Measurements from ENCODE around the gene AK9. TPM values are rescaled to one million over a fixed set of nuclear protein-coding genes. Genes with fewer than 3 reads are reported as not detected.

Gene AK9
- total and polyA plus RNA-seq, 4 donors = 1.1 to 5.3 (median 3.8) TPM

DNA sequence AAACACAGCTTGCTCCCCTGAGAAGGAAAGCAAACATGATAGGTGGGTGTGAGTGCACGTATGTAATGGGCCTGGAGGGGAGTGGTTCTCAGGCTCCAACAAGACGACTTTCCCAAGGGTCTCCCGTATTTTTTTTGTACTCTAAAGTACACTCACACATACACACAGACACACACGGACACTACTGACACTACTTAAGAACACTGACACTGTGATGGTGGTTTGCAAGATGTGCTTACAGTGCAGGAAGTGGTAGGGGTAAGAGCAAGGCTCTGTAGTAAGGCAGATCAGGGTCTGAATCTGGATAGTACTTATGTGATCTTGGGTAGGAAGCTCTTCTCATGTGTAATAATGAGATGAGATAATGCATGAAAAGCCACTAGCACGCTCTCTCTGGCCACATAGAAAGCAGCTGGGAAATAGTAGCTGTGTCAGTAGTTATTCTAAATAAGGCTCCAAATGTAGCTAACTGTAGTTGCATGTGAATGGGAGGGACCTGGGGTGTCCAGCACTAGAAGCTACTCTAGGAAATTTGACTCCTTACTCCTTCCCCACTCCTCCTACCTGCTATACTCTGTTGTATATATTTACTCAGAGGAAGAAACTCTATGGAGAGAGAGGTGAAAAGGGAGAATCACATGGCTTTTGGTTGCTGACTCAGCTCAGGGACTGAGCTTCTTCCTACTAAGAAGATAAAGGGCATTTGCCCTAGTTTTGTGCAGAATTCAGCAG lies 199.6 kb downstream of the AK9 start:
- H3K4me3 ChIP-seq (ENCODE audit: low read depth in 1 of 3, low read length in 3 of 3) = no peak overlapping the region
- no peak for DNase-seq (ENCODE audit: low spot score)
- H3K4me1 ChIP-seq (ENCODE audit: control insufficient read depth in 4 of 4, insufficient read depth in 4 of 4, low read length in 3 of 4) = peaks cover 0 to 1% (median 0%) of the 10 kb centered on the region in 4 donors
- H3K9ac ChIP-seq (ENCODE audit: low read depth in 1 of 2, low read length in 2 of 2) = no peak overlapping the region
- no peak overlapping the region for H3K27ac ChIP-seq (ENCODE audit: low read depth in 1 of 2, low read length in 2 of 2)
- TF ChIP-seq TAF1 (conservative IDR thresholded peaks at IDR 0.05) (no peak), FOXA2 (IDR thresholded peaks at IDR 0.05) (no peak), RXRA (IDR thresholded peaks at IDR 0.05) (no peak), JUND (IDR thresholded peaks at IDR 0.05) (no peak), SP1 (IDR thresholded peaks at IDR 0.05) (no peak), EGR1 (IDR thresholded peaks at IDR 0.05; ENCODE audit: low read depth in 2 of 2) (no peak)
- TF ChIP-seq, protein P1, sequence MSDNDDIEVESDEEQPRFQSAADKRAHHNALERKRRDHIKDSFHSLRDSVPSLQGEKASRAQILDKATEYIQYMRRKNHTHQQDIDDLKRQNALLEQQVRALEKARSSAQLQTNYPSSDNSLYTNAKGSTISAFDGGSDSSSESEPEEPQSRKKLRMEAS (IDR thresholded peaks at IDR 0.05) = no peak
- TF ChIP-seq, protein P2, sequence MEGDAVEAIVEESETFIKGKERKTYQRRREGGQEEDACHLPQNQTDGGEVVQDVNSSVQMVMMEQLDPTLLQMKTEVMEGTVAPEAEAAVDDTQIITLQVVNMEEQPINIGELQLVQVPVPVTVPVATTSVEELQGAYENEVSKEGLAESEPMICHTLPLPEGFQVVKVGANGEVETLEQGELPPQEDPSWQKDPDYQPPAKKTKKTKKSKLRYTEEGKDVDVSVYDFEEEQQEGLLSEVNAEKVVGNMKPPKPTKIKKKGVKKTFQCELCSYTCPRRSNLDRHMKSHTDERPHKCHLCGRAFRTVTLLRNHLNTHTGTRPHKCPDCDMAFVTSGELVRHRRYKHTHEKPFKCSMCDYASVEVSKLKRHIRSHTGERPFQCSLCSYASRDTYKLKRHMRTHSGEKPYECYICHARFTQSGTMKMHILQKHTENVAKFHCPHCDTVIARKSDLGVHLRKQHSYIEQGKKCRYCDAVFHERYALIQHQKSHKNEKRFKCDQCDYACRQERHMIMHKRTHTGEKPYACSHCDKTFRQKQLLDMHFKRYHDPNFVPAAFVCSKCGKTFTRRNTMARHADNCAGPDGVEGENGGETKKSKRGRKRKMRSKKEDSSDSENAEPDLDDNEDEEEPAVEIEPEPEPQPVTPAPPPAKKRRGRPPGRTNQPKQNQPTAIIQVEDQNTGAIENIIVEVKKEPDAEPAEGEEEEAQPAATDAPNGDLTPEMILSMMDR (IDR thresholded peaks at IDR 0.05; ENCODE audit: low read depth, low read length, missing input control) = no peak
- H3K36me3 ChIP-seq (ENCODE audit: control insufficient read depth in 4 of 4, insufficient read depth in 3 of 4, low read depth in 1 of 4, low read length in 3 of 4) = no peaks in the 10 kb centered on the region
- 73% methylated on average over 5 of the region's 5 CpGs for WGBS
- no peaks in the 10 kb centered on the region for H3K27me3 ChIP-seq (ENCODE audit: control insufficient read depth in 4 of 4, insufficient read depth in 4 of 4, low read length in 3 of 4)
- H3K9me3 ChIP-seq (ENCODE audit: control insufficient read depth in 4 of 4, low read length in 3 of 4) = no peaks in the 10 kb centered on the region

DNA sequence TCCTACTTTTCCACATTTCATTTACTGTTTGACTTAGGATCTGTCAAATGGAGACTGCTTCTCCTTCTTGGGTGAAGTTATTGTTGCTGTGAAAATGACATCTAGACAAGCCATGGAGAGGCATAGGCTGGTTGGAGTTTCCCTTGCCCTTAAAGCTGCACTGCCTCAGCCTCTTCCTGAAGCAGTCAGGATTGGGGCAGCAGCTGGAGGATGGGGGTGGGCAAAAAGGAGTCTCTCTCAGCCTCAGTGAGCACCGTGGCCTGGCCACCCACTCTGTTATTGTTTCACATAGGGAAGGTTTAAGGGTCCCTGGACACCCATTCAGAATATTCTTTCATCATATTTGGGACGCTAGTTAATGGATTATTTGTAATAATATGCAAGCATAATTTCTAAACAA lies 200.3 kb downstream of the AK9 start:
- Histone ChIP-seq H3K27me3 (ENCODE audit: control insufficient read depth in 4 of 4, insufficient read depth in 4 of 4, low read length in 3 of 4) (no peaks in the 10 kb centered on the region), H3K36me3 (ENCODE audit: control insufficient read depth in 4 of 4, insufficient read depth in 3 of 4, low read depth in 1 of 4, low read length in 3 of 4) (no peaks in the 10 kb centered on the region), H3K4me3 (ENCODE audit: low read depth in 1 of 3, low read length in 3 of 3) (no peak overlapping the region), H3K27ac (ENCODE audit: low read depth in 1 of 2, low read length in 2 of 2) (no peak overlapping the region), H3K9me3 (ENCODE audit: control insufficient read depth in 4 of 4, low read length in 3 of 4) (no peaks in the 10 kb centered on the region), H3K9ac (ENCODE audit: low read depth in 1 of 2, low read length in 2 of 2) (no peak overlapping the region), H3K4me1 (ENCODE audit: control insufficient read depth in 4 of 4, insufficient read depth in 4 of 4, low read length in 3 of 4) (peaks cover 0 to 1% (median 0%) of the 10 kb centered on the region in 4 donors)
- DNase-seq (ENCODE audit: low spot score) = no peak
- 68% methylated on average over 2 of the region's 2 CpGs for WGBS
- TF ChIP-seq YY1 (IDR thresholded peaks at IDR 0.05) (no peak), SP1 (IDR thresholded peaks at IDR 0.05) (no peak), TAF1 (conservative IDR thresholded peaks at IDR 0.05) (no peak), HNF4A (conservative IDR thresholded peaks at IDR 0.05) (no peak), EGR1 (IDR thresholded peaks at IDR 0.05; ENCODE audit: low read depth in 2 of 2) (no peak), FOXA2 (IDR thresholded peaks at IDR 0.05) (no peak), FOXA1 (IDR thresholded peaks at IDR 0.05) (no peak), JUND (IDR thresholded peaks at IDR 0.05) (no peak), HNF4G (IDR thresholded peaks at IDR 0.05) (no peak), RAD21 (IDR thresholded peaks at IDR 0.05) (no peak), NR2F2 (IDR thresholded peaks at IDR 0.05) (no peak), GABPA (IDR thresholded peaks at IDR 0.05 in 1 of 2, conservative IDR thresholded peaks at IDR 0.05 in 1 of 2) (no peak), RXRA (IDR thresholded peaks at IDR 0.05) (no peak)
- TF ChIP-seq, protein P2 (IDR thresholded peaks at IDR 0.05; ENCODE audit: low read depth, low read length, missing input control) = no peak
- TF ChIP-seq, protein P3, sequence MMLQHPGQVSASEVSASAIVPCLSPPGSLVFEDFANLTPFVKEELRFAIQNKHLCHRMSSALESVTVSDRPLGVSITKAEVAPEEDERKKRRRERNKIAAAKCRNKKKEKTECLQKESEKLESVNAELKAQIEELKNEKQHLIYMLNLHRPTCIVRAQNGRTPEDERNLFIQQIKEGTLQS (IDR thresholded peaks at IDR 0.05) = no peak
- TF ChIP-seq, protein P4, sequence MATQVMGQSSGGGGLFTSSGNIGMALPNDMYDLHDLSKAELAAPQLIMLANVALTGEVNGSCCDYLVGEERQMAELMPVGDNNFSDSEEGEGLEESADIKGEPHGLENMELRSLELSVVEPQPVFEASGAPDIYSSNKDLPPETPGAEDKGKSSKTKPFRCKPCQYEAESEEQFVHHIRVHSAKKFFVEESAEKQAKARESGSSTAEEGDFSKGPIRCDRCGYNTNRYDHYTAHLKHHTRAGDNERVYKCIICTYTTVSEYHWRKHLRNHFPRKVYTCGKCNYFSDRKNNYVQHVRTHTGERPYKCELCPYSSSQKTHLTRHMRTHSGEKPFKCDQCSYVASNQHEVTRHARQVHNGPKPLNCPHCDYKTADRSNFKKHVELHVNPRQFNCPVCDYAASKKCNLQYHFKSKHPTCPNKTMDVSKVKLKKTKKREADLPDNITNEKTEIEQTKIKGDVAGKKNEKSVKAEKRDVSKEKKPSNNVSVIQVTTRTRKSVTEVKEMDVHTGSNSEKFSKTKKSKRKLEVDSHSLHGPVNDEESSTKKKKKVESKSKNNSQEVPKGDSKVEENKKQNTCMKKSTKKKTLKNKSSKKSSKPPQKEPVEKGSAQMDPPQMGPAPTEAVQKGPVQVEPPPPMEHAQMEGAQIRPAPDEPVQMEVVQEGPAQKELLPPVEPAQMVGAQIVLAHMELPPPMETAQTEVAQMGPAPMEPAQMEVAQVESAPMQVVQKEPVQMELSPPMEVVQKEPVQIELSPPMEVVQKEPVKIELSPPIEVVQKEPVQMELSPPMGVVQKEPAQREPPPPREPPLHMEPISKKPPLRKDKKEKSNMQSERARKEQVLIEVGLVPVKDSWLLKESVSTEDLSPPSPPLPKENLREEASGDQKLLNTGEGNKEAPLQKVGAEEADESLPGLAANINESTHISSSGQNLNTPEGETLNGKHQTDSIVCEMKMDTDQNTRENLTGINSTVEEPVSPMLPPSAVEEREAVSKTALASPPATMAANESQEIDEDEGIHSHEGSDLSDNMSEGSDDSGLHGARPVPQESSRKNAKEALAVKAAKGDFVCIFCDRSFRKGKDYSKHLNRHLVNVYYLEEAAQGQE (IDR thresholded peaks at IDR 0.05) = no peak
- TF ChIP-seq, protein P1 (IDR thresholded peaks at IDR 0.05) = no peak
- TF ChIP-seq, protein P5, sequence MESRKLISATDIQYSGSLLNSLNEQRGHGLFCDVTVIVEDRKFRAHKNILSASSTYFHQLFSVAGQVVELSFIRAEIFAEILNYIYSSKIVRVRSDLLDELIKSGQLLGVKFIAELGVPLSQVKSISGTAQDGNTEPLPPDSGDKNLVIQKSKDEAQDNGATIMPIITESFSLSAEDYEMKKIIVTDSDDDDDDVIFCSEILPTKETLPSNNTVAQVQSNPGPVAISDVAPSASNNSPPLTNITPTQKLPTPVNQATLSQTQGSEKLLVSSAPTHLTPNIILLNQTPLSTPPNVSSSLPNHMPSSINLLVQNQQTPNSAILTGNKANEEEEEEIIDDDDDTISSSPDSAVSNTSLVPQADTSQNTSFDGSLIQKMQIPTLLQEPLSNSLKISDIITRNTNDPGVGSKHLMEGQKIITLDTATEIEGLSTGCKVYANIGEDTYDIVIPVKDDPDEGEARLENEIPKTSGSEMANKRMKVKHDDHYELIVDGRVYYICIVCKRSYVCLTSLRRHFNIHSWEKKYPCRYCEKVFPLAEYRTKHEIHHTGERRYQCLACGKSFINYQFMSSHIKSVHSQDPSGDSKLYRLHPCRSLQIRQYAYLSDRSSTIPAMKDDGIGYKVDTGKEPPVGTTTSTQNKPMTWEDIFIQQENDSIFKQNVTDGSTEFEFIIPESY (IDR thresholded peaks at IDR 0.05) = no peak
